Gastrocnemius medialis (tissue), 4 donors: ENCODE measurements around the gene RBFOX2.

ENCODE experiments used
- CTCF ChIP-seq, 5 experiments: fragments of 450-650 bp in 3 of 5; fragments of 200-600 bp in 2 of 5; sonication (generic) in 2 of 5; IDR thresholded peaks in 4 of 5; conservative IDR thresholded peaks in 1 of 5; 1 replicate in 4 of 5; 2 replicates in 1 of 5; pipeline ENCODE4 v1.5.1; 2016 to 2019; ENCODE audit warnings: antibody characterized with exemption in 5 of 5, mild to moderate bottlenecking in 3 of 5, moderate library complexity in 3 of 5
- POLR2A ChIP-seq, 2 donors: fragments of 450-650 bp; IDR thresholded peaks; one replicate each; pipeline ENCODE4 v1.6.1; 2017; ENCODE audit warnings: antibody characterized with exemption in 2 of 2, mild to moderate bottlenecking in 2 of 2, moderate library complexity in 2 of 2

- no peak for TF ChIP-seq CTCF (IDR thresholded peaks at IDR 0.05 in 4 of 5, conservative IDR thresholded peaks at IDR 0.05 in 1 of 5)
- TF ChIP-seq POLR2A (IDR thresholded peaks at IDR 0.05) = no peak
Observed at GRCh38 chr22:35958334-35958733, 70.3 kb downstream of the RBFOX2 start.
